Suprapubic skin (tissue), 4 donors: ENCODE measurements around the gene VEGFD.

Experiments used
- EP300 ChIP-seq: sonication (generic); formaldehyde crosslinking; IDR thresholded peaks from one replicate; pipeline ENCODE4 v1.6.1; 2017; ENCODE audit warnings: antibody characterized with exemption
- POLR2A ChIP-seq, 2 donors: fragments of 450-650 bp; IDR thresholded peaks; one replicate each; pipeline ENCODE4 v1.6.1; 2017; ENCODE audit warnings: antibody characterized with exemption in 2 of 2, mild to moderate bottlenecking in 2 of 2, moderate library complexity in 2 of 2
- POLR2AphosphoS5 ChIP-seq, 3 donors: sonication (generic); formaldehyde crosslinking; IDR thresholded peaks; one replicate each; pipeline ENCODE4 v1.6.1; 2017; ENCODE audit warnings: antibody characterized with exemption in 3 of 3
- TF ChIP-seq, protein P1 (sequence below), 2 donors: fragments of 200-600 bp in 1 of 2; fragments of 450-650 bp in 1 of 2; sonication (generic) in 1 of 2; IDR thresholded peaks; one replicate each; pipeline ENCODE4 v1.5.1; 2016 to 2019; ENCODE audit warnings: antibody characterized with exemption in 2 of 2, mild to moderate bottlenecking in 1 of 2, moderate library complexity in 1 of 2

DNA sequence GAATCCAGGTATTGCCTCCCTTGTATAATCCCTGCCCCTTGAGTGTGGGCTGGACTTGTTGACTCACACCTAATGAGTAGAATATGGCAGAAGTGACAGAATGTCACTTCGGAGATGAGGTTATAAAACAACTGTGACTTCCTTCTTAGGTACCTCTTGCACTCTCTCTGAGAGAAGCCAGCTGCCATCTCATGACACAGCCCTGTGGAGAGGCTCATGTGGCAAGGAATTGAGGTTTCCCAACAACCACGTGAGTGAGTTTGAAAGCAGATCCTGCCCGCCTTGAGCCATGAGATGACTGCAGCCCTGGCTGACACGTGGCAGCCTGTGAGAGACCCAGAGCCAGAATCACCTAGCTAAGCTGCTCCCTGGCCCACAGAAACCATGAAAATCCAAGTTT, 82.3 kb downstream of the VEGFD start:
- TF ChIP-seq POLR2A (IDR thresholded peaks at IDR 0.05) (no peak), EP300 (no peak), POLR2AphosphoS5 (IDR thresholded peaks at IDR 0.05) (no peak)
- TF ChIP-seq, protein P1, sequence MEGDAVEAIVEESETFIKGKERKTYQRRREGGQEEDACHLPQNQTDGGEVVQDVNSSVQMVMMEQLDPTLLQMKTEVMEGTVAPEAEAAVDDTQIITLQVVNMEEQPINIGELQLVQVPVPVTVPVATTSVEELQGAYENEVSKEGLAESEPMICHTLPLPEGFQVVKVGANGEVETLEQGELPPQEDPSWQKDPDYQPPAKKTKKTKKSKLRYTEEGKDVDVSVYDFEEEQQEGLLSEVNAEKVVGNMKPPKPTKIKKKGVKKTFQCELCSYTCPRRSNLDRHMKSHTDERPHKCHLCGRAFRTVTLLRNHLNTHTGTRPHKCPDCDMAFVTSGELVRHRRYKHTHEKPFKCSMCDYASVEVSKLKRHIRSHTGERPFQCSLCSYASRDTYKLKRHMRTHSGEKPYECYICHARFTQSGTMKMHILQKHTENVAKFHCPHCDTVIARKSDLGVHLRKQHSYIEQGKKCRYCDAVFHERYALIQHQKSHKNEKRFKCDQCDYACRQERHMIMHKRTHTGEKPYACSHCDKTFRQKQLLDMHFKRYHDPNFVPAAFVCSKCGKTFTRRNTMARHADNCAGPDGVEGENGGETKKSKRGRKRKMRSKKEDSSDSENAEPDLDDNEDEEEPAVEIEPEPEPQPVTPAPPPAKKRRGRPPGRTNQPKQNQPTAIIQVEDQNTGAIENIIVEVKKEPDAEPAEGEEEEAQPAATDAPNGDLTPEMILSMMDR (IDR thresholded peaks at IDR 0.05) = no peak
